Activated B cell treated with CpG ODN at 0.5 μM for 24 hours (primary cell): Measurements from ENCODE around the gene ADAMTSL3. TPM values are rescaled to one million over a fixed set of nuclear protein-coding genes. Genes with fewer than 3 reads are reported as not detected.

ENCODE experiments used
- ATAC-seq: fragments of 200-7000 bp; cut with Tn5 transposase; one replicate; pipeline ENCODE4 v1.10.0; 2021; ENCODE audit warnings: low read depth, mild to moderate bottlenecking, moderate library complexity
- CTCF ChIA-PET: fragments of 350-600 bp; sonication (Branson Sonifier 250); formaldehyde crosslinking; loops from one replicate; lab custom pipeline; 2021; ENCODE audit warnings: antibody characterized with exemption; lab: Charles Lee
- POLR2A ChIA-PET: fragments of 350-600 bp; sonication (Branson Sonifier 250); formaldehyde crosslinking; loops from one replicate; lab custom pipeline; 2021; ENCODE audit warnings: antibody characterized with exemption; lab: Charles Lee
- DNase-seq: peaks from one replicate; pipeline ENCODE4 v3.0.0; 2022
- H3K27ac Mint-ChIP-seq: one replicate; pipeline ENCODE4 v1.8.0; 2020; ENCODE audit warnings: mixed read lengths
- H3K27me3 Mint-ChIP-seq: one replicate; pipeline ENCODE4 v1.8.0; 2021; ENCODE audit warnings: mixed read lengths
- H3K36me3 Mint-ChIP-seq: one replicate; pipeline ENCODE4 v1.8.0; 2021; ENCODE audit warnings: low read depth, mixed read lengths
- H3K4me1 Mint-ChIP-seq: one replicate; pipeline ENCODE4 v1.8.0; 2021; ENCODE audit warnings: mixed read lengths
- H3K4me3 Mint-ChIP-seq: one replicate; pipeline ENCODE4 v1.8.0; 2020; ENCODE audit warnings: mild to moderate bottlenecking, mixed read lengths
- H3K9me3 Mint-ChIP-seq: one replicate; pipeline ENCODE4 v1.8.0; 2020; ENCODE audit warnings: mixed read lengths
- intact Hi-C: fragments of 100-400 bp; cut with micrococcal nuclease; formaldehyde crosslinking; loops from one replicate; pipeline ENCODE4 v1.15.1; 2024
- total RNA-seq: library from RNA; stranded (reverse); gene quantifications from 2 replicates; pipeline ENCODE4 v1.2.3, GENCODE V29; 2022
- TF ChIP-seq, protein P1 (sequence below): fragments of 200-600 bp; IDR thresholded peaks from one replicate; pipeline ENCODE4 v1.8.0; 2022; ENCODE audit warnings: antibody characterized with exemption, mild to moderate bottlenecking

ADAMTSL3 gene
- total RNA-seq, 1 donor from 2014 or later, result not detected

DNA sequence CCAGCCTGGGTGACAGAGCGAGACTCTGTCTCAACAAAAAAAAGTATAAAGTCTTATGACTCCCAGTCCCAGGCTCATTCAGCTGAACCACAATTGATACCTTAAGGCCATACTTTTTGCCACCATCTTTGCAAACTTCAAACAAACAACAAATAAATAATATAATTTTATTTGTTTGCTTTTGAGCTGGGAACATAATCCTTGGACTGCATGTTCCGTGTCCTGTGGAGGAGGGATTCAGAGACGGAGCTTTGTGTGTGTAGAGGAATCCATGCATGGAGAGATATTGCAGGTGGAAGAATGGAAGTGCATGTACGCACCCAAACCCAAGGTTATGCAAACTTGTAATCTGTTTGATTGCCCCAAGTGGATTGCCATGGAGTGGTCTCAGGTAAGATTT is 238.6 kb downstream of the ADAMTSL3 start:
- TF ChIP-seq, protein P1, sequence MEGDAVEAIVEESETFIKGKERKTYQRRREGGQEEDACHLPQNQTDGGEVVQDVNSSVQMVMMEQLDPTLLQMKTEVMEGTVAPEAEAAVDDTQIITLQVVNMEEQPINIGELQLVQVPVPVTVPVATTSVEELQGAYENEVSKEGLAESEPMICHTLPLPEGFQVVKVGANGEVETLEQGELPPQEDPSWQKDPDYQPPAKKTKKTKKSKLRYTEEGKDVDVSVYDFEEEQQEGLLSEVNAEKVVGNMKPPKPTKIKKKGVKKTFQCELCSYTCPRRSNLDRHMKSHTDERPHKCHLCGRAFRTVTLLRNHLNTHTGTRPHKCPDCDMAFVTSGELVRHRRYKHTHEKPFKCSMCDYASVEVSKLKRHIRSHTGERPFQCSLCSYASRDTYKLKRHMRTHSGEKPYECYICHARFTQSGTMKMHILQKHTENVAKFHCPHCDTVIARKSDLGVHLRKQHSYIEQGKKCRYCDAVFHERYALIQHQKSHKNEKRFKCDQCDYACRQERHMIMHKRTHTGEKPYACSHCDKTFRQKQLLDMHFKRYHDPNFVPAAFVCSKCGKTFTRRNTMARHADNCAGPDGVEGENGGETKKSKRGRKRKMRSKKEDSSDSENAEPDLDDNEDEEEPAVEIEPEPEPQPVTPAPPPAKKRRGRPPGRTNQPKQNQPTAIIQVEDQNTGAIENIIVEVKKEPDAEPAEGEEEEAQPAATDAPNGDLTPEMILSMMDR, result no peak
- Mint-ChIP-seq H3K27me3 (peaks cover 4% of the 10 kb centered on the region), H3K4me3 (no peak overlapping the region), H3K4me1 (no peaks in the 10 kb centered on the region), H3K27ac (no peak overlapping the region), H3K36me3 (no peaks in the 10 kb centered on the region), H3K9me3 (no peaks in the 10 kb centered on the region)
- intact Hi-C loops, result no loop called here
- CTCF ChIA-PET, result no interaction called here
- no peak for ATAC-seq
- no peak for DNase-seq
- POLR2A ChIA-PET, result no interaction called here

DNA sequence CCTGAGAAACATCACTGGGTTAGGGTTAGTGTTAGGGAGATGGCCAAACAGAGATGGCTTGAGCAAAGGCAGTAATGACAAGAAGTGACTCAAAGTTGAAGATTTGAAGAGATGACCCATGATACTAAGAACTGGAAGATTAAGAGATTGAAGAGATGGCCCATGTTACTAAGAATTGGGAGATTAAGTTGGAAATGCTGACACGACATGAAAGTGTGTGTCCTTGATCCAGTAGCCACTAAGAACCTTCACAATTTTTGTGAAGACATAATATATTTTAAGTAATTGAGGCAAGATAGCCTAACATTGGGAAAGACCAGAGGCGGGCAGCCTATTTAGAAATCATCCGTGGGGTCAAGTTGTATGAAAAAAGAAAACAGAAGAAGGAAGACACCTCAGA is 239.4 kb downstream of the ADAMTSL3 start:
- ChIA-PET CTCF (no interaction called here), POLR2A (no interaction called here)
- no peak overlapping the region for H3K27ac Mint-ChIP-seq
- ATAC-seq (no peak), DNase-seq (no peak)
- no peaks in the 10 kb centered on the region for H3K4me1 Mint-ChIP-seq
- no peaks in the 10 kb centered on the region for H3K36me3 Mint-ChIP-seq
- intact Hi-C loops, result no loop called here
- peaks cover 4% of the 10 kb centered on the region for H3K27me3 Mint-ChIP-seq
- no peaks in the 10 kb centered on the region for H3K9me3 Mint-ChIP-seq
- no peak overlapping the region for H3K4me3 Mint-ChIP-seq
- TF ChIP-seq, protein P1, result no peak

DNA sequence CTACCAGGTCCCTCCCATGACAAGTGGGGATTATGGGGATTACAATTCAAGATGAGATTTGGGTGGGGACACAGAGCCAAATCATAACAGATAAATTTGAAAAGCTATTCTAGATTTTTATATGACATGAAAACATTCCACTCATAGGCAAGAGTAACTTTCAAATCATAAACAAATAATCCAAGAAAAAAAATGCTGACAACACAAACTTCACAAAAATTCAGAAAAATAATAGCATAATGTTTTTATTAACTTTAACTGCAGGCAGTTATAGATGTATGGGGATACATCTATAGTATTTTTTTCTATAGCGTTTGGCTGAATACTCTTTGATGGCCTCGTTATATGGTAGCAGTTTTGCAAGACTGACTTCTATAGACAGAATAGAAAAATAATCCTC is 243.1 kb downstream of the ADAMTSL3 start:
- no peak for DNase-seq
- CTCF ChIA-PET, result no interaction called here
- Mint-ChIP-seq H3K27me3 (peaks cover 4% of the 10 kb centered on the region), H3K27ac (no peak overlapping the region), H3K4me1 (no peaks in the 10 kb centered on the region), H3K9me3 (no peaks in the 10 kb centered on the region), H3K36me3 (no peaks in the 10 kb centered on the region), H3K4me3 (no peak overlapping the region)
- POLR2A ChIA-PET, result no interaction called here
- TF ChIP-seq, protein P1, result no peak
- intact Hi-C loops, result no loop called here
- ATAC-seq, result no peak

DNA sequence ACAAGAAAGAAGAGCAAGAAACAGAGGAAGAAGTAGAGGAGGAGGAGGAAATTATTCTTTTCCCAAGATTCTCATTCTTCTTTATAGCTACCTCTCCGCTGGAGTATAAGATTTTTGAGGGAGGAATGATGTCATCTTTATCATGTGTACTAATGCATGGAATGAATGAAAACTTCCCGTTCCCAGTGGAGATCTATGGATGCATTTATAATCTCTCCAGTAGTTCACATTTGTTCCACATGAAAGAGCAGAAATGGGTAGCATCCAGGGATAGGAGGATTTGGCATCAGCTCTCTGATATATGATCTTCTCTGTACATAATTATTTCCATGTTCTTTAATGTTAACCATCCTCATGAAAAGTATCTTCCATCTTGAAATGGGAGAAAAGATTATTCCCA is 244.4 kb downstream of the ADAMTSL3 start:
- POLR2A ChIA-PET, result no interaction called here
- H3K4me3 Mint-ChIP-seq, result no peak overlapping the region

GRCh38 chr15:83899670-83900069 is 245.7 kb downstream of the ADAMTSL3 start:
- CTCF ChIA-PET, result no interaction called here
- H3K27ac Mint-ChIP-seq, result no peak overlapping the region
- DNase-seq (no peak), ATAC-seq (no peak)
- intact Hi-C loops, result no loop called here
- H3K27me3 Mint-ChIP-seq, result peaks cover 4% of the 10 kb centered on the region
- H3K9me3 Mint-ChIP-seq, result no peaks in the 10 kb centered on the region
- TF ChIP-seq, protein P1, result no peak
- H3K4me3 Mint-ChIP-seq, result no peak overlapping the region
- POLR2A ChIA-PET, result no interaction called here
- no peaks in the 10 kb centered on the region for H3K36me3 Mint-ChIP-seq
- no peaks in the 10 kb centered on the region for H3K4me1 Mint-ChIP-seq

More for the DNA sequence above, 244.4 kb downstream of the ADAMTSL3 start:
- H3K4me1 Mint-ChIP-seq, result no peaks in the 10 kb centered on the region
- no peaks in the 10 kb centered on the region for H3K36me3 Mint-ChIP-seq
- TF ChIP-seq, protein P1, result no peak
- intact Hi-C loops, result no loop called here
- no peaks in the 10 kb centered on the region for H3K9me3 Mint-ChIP-seq
- no peak for DNase-seq
- no peak for ATAC-seq
- peaks cover 4% of the 10 kb centered on the region for H3K27me3 Mint-ChIP-seq
- H3K27ac Mint-ChIP-seq, result no peak overlapping the region
- CTCF ChIA-PET, result no interaction called here
